Measurements from ENCODE around the gene NDUFAF2.
"Not testable (repeated sequence)": the region's sequence is repeated elsewhere in the genome, so short reads cannot be mapped to it uniquely, and the experiment has no call there.

Gene NDUFAF2

GRCh38 chr5:61050292-61050691 is 105.3 kb downstream of the NDUFAF2 start:
- no peak for DNase-seq (ENCODE audit: low read depth)

DNA sequence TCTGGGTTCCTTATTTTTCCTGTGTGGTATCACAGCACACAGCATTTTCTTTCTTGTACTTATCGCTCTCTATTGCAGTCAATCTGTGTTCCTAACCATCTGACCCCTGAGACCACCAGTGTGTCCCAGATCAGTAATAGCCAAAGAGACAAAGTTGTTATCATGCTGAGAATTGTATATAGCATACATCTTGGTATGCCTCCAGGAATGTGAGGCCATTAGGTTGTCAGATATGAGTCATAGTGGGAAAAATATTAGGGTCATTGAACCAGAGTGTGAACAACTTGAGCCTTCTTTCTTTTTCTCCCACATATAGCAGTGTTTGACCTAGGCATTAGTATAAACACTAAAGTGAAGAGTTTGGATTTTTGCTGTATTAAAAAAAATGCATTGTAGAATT is 106.3 kb downstream of the NDUFAF2 start:
- peak; percentile 74 for DNase-seq (ENCODE audit: low read depth)

DNA sequence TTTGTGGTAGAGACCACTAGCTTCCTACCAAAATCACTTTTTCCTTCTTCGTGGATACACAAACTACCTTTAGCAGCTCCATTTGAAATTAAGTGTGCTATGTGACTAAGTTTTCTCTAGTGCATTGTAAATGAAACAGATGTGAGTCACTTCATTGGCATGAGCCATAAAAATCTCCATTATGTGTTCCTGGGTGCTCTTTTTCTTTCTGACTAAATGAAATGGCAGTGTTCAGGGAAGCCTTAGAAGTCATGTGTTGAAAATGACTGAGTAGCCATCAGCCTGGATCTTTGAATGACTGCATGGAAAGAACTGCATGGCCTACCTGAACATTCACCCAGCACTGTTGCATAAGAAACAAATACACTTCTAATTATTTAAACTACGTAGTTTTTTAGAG is 107.9 kb downstream of the NDUFAF2 start:
- peak; percentile 91 for DNase-seq (ENCODE audit: low read depth)

DNA sequence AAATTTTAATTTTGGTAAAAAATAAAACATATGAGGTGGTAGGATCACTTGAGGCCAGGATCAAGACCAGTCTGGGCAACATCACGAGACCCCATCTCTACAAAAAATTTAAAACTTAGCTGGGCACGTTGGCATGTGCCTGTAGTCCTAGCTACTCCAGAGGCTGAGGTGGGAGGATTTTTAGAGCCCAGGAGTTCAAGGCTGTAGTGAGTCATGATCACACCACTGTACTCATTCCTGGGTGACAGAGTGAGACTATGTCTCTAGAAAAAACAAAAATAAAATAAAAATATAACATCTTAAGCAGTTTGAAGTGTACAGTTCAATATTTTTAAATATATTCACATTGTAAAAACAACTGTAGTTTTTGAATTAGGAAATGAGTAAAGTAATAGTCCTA is 108.9 kb downstream of the NDUFAF2 start:
- DNase-seq (ENCODE audit: low read depth) = no peak

DNA sequence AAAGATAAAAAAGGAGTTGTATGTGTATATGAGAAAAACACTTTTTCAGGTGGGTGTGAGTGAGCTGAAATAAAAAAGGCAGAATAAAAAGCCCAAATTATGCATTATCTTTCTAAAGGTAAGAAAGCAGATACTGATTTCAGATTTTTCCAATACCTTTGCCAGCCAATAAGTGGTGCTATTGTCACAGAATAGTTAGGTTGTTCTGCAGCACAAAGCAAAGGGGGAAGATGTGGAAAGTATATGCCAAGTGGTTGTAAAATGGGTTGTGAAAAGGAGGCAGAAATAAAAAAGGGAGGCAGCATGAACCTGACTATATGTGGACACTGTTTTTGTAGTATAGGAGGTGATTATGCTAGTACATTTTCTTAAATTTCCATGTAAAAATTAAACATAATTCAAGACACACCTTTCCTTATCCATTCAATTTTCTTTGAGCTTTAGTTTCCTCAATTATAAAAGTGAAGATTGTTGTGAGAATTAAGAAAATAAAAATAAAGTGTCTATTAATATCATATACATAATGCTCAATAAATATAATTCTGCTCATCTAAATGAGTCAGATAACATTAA is 110.5 kb downstream of the NDUFAF2 start:
- DNase-seq (ENCODE audit: low read depth) = no peak

DNA sequence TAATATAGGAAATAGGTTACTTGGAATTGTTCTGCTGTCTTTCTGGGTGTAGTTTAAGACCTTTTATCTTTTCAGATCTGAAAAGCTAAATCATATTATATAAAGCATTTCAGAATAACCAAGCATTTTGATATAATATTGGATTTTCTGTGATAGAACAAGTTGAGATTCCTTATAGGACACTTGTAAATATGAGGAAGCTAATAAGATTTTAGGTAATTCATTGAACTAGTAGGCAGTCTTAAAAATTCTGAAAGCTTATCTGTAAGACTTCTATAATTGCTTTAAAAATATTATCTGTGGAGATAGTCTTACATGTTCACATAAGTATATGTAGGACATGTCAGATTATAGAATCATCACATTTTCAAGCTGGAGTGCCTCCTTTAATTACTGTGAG is 114.5 kb downstream of the NDUFAF2 start:
- DNase-seq (ENCODE audit: low read depth) = no peak

DNA sequence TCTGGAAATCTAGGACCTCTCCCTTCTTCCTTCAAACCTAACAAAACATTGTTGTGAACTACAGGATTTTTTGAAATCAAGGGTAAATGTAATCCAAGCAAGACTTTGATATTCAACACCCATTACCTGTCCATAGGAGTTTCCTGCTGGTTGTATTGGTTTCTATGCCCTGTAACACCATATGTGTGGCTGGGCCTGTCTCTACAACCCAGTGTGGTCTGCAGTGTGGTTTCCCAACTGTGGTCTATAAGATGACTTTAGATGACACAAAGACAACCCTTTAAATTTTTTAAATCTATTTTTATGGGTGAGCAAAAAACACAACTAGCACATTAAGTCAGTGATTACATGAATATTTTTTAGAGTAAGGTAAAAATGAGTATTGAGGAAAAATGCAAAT is 124.1 kb downstream of the NDUFAF2 start:
- DNase-seq (ENCODE audit: low read depth) = no peak

GRCh38 chr5:61071526-61071925 is 126.5 kb downstream of the NDUFAF2 start:
- no peak for DNase-seq (ENCODE audit: low read depth)

DNA sequence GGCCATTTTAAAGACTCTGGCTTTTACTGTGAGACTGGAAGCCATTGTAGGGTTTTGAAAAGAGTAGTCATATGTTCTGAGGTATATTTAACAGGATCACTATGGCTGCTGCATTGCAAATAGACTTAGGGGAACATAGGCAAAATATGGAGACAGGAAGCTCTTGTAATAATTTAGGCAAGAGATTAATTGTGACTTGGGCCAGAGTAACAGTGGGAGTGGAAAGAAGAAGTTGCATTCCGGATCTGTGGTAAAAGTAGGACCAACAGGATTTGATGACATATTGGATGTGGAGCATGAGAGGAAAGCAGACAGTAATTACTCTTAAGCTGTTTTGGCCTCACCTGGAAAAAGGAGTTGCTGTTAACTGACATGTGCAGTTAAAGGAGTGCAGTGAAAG is 131.6 kb downstream of the NDUFAF2 start:
- DNase-seq (ENCODE audit: low read depth) = no peak

GRCh38 chr5:61081741-61082140 is 136.7 kb downstream of the NDUFAF2 start:
- DNase-seq (ENCODE audit: low read depth) = no peak

- peak; percentile 4 for DNase-seq (ENCODE audit: low read depth)
Observed at GRCh38 chr5:61082516-61083280, 137.7 kb downstream of the NDUFAF2 start.

GRCh38 chr5:61084658-61085057 is 139.7 kb downstream of the NDUFAF2 start:
- no peak for DNase-seq (ENCODE audit: low read depth)

GRCh38 chr5:61085885-61086284 is 140.9 kb downstream of the NDUFAF2 start:
- no peak for DNase-seq (ENCODE audit: low read depth)

- no peak for DNase-seq (ENCODE audit: low read depth)
Observed at GRCh38 chr5:61087921-61088320, 142.9 kb downstream of the NDUFAF2 start.

- peak; percentile 14 for DNase-seq (ENCODE audit: low read depth)
Observed at GRCh38 chr5:61089351-61089750, 144.3 kb downstream of the NDUFAF2 start.

GRCh38 chr5:61093046-61093771 is 148.2 kb downstream of the NDUFAF2 start:
- DNase-seq (ENCODE audit: low read depth) = not testable (repeated sequence)

DNA sequence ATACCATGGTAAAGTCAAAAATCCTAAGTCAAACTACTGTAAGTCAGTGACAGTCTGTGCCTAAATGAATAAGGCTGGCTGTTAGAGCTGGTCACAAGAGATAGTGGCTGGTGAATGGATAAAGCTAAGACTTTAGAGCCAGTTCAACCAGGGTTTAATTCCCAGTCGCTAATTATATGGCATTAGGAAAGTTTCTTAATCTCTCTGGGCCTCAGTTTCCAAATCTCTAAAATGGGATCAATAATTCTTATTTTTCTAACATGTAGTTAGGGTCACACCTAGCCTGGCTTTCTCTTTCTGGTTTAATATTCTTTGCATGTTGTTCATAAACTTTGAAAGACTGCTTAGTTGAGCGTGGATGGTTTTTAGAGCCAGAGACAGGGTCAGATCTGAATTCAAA is 152.5 kb downstream of the NDUFAF2 start:
- no peak for DNase-seq (ENCODE audit: low read depth)

- DNase-seq (ENCODE audit: low read depth) = no peak
Observed at GRCh38 chr5:61098251-61098995, 153.4 kb downstream of the NDUFAF2 start.

GRCh38 chr5:61100437-61100836 is 155.4 kb downstream of the NDUFAF2 start:
- no peak for DNase-seq (ENCODE audit: low read depth)

GRCh38 chr5:61114441-61114840 is 169.4 kb downstream of the NDUFAF2 start:
- DNase-seq (ENCODE audit: low read depth) = no peak

DNA sequence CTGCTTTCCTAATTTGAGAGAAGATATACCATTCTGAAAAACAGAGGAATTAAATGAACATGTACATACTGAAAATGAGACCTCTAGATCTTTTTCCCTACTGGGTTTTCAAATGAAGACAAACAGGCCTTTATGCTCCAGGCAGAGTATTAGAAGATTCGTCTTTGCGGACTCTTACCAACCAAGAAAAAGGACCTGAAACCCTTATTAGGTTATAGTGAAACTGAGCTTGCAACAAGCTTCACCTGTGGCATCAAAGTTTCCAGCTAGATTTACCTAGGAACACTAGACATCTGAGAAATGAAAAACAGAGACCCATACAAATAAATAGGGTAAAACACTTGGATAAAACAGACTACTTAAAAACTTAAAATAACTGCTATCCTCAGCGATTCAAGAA is 171.0 kb downstream of the NDUFAF2 start:
- DNase-seq (ENCODE audit: low read depth) = no peak

- no peak for DNase-seq (ENCODE audit: low read depth)
Observed at GRCh38 chr5:61119066-61119465, 174.1 kb downstream of the NDUFAF2 start.

GRCh38 chr5:61120534-61120933 is 175.5 kb downstream of the NDUFAF2 start:
- DNase-seq (ENCODE audit: low read depth) = no peak
